ENCODE data around the gene TLCD1. TPM values are rescaled to one million over a fixed set of nuclear protein-coding genes. Genes with fewer than 3 reads are reported as not detected.

The TLCD1 gene
- total RNA-seq, 1 donor from 2014 or later, result 3.2 TPM

GRCh38 chr17:28693869-28694268, 32.2 kb downstream of the TLCD1 start:
- intact Hi-C loops (cut with micrococcal nuclease), result no loop called here

DNA sequence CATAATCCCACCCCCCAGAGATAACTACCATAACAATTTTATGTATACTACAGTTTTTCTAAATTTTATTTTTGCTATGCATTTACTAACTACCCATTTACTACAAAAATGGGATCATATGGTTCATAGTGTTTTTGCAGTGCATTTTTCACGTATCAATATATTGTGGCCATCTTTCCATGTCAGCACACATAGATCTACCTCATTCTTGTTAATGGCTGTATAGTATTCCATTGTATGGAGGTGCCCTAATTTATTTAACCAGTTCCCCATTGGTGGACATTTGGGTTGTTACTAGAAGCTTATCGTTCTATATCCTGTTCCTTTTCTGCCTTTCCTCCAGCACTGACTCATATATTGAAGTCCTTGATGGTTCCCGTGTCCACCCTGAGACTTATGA, 37.0 kb downstream of the TLCD1 start:
- intact Hi-C loops (cut with micrococcal nuclease), result no loop called here

DNA sequence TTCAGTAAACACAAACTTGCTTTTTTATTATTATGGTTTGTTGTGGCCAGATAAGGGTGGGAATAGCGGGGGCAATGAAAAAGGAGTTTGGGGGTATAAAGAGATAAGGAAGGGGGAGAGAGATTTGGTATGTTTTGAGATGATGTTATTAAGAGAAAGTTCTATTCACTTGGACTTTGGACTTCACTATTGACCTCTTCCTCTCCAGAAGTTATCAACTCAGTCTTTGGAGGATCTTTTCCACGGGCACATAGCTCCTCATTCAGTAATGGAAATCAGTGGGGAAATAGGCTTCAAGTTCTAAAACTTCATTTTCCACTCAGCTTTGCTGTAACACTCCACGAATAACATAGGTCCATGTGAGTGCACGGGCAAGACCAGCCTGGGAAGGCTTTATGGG, 37.6 kb downstream of the TLCD1 start:
- intact Hi-C loops (cut with micrococcal nuclease), result no loop called here

GRCh38 chr17:28686296-28686695, 39.7 kb downstream of the TLCD1 start:
- intact Hi-C loops (cut with micrococcal nuclease), result no loop called here

- intact Hi-C loops (cut with micrococcal nuclease), result no loop called here
Observed at GRCh38 chr17:28685366-28685765, 40.7 kb downstream of the TLCD1 start.

DNA sequence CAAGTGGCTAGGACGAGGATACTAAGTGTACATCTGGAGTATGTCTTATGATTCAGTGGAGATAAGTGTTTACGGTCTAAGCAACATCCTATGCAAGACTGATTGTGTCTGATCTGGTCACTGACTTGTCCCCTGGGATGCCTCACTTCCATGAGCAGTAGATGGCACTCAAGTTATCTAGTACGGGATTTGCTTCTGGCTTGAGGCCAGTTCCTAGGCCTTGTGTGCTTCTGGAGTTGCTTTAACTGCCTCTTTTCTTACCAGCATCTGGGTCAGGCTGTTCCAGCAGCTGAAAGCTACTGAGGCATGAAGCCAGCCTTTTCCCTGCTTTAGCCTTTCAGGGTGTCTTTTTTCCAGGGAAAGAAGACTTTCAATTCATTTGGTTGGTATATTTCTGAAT, 41.1 kb downstream of the TLCD1 start:
- intact Hi-C loops (cut with micrococcal nuclease), result no loop called here

- intact Hi-C loops (cut with micrococcal nuclease), result no loop called here
Observed at GRCh38 chr17:28682655-28683054, 43.4 kb downstream of the TLCD1 start.

DNA sequence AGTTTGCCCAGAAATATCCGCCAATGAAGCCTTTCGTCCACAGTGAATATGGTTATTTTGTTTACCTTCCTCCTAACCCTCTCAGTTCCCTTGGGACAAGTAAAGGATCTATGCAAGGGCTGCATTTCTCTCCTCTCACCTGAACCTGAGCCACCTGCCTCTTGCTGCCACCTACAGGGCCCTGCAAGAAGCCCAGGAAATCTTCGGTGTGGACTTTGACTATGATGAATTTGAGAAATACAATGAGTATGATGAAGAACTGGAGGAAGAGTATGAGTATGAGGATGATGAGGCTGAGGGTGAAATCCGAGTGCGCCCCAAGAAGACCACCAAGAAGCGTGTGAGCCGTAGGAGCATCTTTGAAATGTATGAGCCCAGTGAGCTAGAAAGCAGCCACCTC, 50.1 kb downstream of the TLCD1 start:
- intact Hi-C loops (cut with micrococcal nuclease), result no loop called here

GRCh38 chr17:28675490-28675889, 50.5 kb downstream of the TLCD1 start:
- intact Hi-C loops (cut with micrococcal nuclease), result no loop called here

Other genes with a start within 250 kb of the TLCD1 start
- gene FOXN1, start 219.9 kb downstream of the TLCD1 start, total RNA-seq, result not detected in 2 replicates
- gene UNC119, start 173.6 kb downstream of the TLCD1 start, total RNA-seq, result 43.5 and 47.8 TPM in 2 replicates
- gene PIGS, start 154.7 kb downstream of the TLCD1 start, total RNA-seq, result 59.9 and 66.6 TPM in 2 replicates
- gene ALDOC, start 149.3 kb downstream of the TLCD1 start, total RNA-seq, result 94.6 and 103 TPM in 2 replicates
- 125 and 128 TPM in 2 replicates for gene SPAG5, start 127.2 kb downstream of the TLCD1 start, total RNA-seq
- gene RSKR, start 112.0 kb downstream of the TLCD1 start, total RNA-seq, result 27.2 and 31.1 TPM in 2 replicates
- gene BLTP2, start 81.1 kb downstream of the TLCD1 start, total RNA-seq, result 161 and 163 TPM in 2 replicates
- gene SDF2, start 64.3 kb downstream of the TLCD1 start, total RNA-seq, result 42.4 and 44.5 TPM in 2 replicates
- gene SUPT6H, start 64.0 kb downstream of the TLCD1 start, total RNA-seq, result 83.8 and 84.3 TPM in 2 replicates
- 5.9 and 6.9 TPM in 2 replicates for gene PROCA1, start 14.3 kb downstream of the TLCD1 start, total RNA-seq
- gene RAB34, start 8.4 kb downstream of the TLCD1 start, total RNA-seq, result 9.8 and 10.4 TPM in 2 replicates
- 1,892 and 1,893 TPM in 2 replicates for gene RPL23A, start 6.2 kb downstream of the TLCD1 start, total RNA-seq
- gene NEK8, start 2.6 kb upstream of the TLCD1 start, total RNA-seq, result 5.5 and 7.3 TPM in 2 replicates
- 49.1 and 50.6 TPM in 2 replicates for gene TRAF4, start 17.8 kb upstream of the TLCD1 start, total RNA-seq
- gene FAM222B, start 116.6 kb upstream of the TLCD1 start, total RNA-seq, result 16.3 and 17.4 TPM in 2 replicates
- 45.1 and 47.8 TPM in 2 replicates for gene ERAL1, start 128.8 kb upstream of the TLCD1 start, total RNA-seq
- 207 and 212 TPM in 2 replicates for gene FLOT2, start 171.5 kb upstream of the TLCD1 start, total RNA-seq
- gene DHRS13, start 176.8 kb upstream of the TLCD1 start, total RNA-seq, result 25.7 and 30.5 TPM in 2 replicates
- 61.0 and 72.0 TPM in 2 replicates for gene PHF12, start 225.3 kb upstream of the TLCD1 start, total RNA-seq

Data from T-helper 2 cell treated with Interferon-gamma antibody and Interleukin-4, amounts not matched to agents 100 ng/mL and 5 ng/mL, for 36 hours (primary cell).